Pons (tissue), 1 donor: ENCODE data around the gene IFI30.
"Not testable (repeated sequence)": the region's sequence is repeated elsewhere in the genome, so short reads cannot be mapped to it uniquely, and the experiment has no call there.

Experiments used
- DNase-seq: peaks from one replicate; pipeline ENCODE4 v3.0.0-alpha.2; 2016; ENCODE audit warnings: low spot score

Gene IFI30

DNA sequence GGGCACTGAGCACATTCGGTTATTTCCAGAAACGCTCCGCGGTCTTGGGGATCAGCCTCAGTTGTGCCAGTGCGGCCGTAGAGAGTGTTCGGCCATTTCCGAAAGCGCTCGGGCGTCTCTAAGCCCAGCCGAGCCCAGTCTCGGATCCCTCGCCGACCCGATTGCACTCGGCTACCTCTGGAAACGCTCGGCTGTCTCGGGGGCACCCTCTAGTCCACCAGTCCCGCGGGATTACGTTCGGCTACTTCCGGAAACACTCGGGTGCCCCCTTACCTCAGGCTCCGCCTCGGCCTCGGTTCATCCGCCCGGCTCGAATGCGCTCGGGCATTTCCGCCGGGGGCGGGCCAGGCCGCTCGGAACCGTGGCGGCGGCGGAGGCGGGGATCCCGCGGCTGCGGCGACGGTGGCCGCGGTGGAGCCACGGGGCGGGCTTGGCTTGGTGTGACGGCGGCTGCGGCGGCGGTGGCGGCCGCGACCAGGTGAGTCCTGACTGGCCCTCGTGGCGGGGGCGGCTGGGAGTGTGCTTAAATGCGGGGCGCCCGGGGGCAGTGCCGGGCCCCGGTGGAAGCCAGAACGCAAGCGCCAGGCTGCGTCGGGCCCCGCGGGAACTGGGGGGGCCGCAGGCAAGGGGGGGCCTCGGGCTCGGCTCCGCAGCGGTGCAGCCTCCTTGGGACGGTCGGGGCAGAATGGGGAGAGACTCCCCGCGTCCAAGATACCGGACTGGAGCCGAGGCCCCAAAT, 20.6 kb upstream of the IFI30 start, which contains the start of gene PIK3R2:
Gene PIK3R2 (plus strand): TSS at position 347 of the 739 bp plus-strand sequence. CDS start 2,717 bp downstream, outside the sequence.
- DNase-seq: peak; percentile 98

DNA sequence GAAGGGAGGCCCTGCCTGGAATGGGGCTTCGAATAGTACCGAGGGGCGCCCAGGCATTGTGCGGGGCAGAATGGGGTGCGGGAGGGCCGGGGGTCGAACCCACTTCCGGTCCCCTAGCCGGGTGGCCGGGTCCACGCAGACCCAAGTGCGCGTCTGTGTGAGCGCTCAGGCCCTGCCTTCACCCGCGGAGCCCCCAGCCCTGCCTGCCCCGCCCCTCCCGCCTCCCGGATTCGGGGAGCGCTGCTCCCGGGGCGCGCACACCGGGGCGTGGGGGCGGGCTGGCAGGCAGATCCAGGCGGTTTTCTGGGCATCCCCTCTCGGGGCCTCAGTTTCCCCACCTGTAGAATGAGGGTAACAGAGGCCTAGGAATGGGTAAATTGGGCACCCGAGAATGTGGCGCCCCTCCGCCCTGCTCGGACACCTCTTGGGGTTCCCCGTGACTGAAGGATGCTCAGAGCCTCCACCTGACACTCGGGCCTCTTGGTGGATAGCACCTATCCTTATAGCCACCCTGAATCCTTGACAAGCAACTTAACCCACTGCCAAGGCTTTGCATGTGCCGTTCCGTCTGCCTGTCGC, 20.0 kb upstream of the IFI30 start:
- DNase-seq: no peak

DNA sequence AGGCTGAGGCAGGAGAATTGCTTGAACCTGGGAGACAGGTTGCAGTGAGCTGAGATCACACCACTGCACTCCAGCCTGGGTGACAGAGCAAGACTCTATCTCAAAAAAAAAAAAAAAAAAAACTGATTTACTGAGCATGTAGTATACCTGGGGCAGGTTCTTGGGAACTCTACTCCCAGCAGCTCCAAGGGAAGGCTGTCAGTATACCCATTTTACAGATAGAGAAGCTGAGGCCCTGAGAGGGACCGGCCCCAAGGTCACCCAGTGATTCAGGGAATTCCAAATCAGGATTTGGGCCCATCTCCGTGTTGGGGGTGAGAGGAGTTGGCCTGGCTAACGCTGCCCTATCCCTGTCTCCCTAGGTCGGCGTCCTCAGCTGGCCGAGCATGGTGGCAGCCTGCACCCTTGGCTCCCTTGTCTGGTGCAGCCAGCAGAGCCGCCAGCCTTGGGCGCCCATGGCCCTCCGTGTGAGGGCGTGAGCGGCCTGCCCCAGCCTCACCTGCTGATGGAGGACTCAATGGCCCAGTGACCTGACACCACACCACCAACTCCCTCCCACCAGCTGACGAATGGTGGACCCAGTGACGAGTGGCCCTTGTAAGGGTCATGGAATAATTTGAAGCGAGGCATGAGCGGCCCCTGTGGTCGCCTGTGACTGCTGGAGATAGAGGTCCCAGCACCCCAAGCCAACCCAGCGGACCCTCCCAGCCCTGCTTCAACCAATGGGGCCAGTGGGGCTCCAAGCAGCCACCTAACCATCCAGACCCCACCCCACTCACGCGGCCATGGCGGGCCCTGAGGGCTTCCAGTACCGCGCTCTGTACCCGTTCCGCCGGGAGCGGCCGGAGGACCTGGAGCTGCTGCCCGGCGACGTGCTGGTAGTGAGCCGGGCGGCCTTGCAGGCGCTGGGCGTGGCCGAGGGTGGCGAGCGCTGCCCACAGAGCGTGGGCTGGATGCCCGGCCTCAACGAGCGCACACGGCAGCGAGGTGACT, 18.2 kb upstream of the IFI30 start:
- no peak for DNase-seq

DNA sequence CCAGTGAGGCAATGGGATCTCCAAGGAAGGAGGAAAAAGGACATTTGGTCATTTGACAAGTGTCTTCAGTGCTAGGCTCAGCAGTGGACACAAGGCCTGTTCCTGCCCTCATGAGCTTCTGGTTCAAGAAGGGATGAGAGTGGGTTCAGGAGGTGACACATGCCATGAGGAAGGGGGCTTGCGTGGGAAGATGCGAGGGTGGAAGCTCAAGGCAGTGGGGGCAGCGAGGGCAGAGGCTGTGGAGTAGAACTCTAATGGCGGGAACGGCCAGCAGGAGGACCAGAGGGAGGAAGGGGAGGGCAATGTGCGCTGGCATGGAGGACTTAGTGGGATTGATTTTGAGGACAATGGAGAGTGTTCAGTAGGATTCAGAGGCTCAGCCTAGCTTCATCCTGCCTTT, 17.3 kb upstream of the IFI30 start:
- DNase-seq: no peak

DNA sequence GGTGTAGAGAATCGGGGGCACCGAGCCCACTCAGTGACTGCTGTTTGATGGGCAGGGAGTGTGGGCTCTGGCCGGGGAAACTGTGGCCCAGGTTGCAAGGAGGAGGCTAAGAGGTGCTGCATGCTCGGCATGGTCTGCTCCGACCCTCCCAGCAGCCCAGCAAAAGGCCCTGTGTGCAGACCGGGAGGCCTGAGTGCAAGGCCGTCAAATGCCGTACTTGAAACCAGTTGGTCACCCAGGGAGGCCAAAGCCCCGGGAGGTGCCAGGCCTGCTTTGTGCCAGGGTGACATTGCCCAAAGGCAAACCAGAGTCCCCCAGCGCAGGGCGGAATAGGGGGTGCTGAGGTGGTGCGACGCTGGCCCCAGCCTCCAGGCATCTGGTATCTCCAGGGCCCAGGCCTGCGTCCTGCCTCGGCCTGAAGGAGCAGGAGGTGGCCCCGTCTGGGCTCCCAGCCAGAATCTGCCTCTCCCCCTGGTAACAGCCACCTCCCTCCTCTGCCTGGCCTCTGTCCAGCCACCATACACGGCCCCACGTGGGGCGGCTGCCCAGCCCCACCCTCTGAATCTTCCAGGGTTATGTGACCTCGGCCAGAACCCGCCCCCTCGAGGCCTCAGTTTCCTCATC, 16.7 kb upstream of the IFI30 start:
- DNase-seq: peak; percentile 81

DNA sequence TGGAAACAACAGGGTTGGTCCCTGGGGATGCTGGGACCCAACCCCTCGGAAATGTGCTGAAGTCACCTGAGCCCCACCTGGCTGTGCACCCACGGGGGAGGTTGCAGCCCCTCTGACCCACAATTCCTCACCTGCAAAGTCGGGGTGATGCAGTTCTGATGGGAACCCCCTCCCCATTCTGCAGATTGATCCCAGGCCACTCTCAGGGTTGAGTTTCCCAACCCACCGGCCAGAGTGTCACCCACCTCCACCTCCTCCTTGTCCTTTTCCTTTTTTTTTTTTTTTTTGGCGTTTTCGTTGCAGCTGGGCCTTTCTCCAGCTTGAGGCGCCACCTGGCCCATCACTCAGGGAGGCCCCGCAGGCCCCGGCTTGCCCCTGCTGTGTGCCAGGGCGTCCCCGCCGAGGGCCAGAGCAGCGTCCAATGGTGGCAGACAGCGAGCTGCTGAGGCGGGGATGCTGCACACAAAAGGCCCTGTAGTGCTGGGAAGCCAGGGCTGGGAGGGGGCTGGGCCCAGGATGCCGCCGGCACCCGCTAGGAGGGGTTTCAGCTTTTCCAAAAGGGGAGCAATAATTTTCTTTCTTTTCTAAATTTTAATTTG, 16.0 kb upstream of the IFI30 start:
- peak; percentile 80 for DNase-seq

DNA sequence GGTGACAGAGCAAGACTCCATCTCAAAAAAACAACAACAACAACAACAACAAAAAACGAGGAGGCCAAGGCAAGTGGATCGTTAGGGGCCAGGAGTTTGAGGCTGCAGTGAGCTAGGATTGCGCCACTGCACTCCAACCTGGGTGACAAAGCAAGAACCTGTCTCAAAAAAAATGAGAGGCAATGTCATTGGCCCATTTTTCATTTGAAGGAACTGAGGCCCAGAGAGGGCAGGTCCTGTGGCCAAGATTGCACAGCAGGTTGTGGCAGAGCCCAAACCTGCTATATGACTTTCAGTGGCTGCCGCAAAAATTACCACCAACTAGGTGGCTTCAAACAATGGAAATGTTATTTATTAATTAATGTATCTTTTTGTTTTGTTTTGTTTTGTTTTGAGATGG, 15.1 kb upstream of the IFI30 start:
- no peak for DNase-seq

DNA sequence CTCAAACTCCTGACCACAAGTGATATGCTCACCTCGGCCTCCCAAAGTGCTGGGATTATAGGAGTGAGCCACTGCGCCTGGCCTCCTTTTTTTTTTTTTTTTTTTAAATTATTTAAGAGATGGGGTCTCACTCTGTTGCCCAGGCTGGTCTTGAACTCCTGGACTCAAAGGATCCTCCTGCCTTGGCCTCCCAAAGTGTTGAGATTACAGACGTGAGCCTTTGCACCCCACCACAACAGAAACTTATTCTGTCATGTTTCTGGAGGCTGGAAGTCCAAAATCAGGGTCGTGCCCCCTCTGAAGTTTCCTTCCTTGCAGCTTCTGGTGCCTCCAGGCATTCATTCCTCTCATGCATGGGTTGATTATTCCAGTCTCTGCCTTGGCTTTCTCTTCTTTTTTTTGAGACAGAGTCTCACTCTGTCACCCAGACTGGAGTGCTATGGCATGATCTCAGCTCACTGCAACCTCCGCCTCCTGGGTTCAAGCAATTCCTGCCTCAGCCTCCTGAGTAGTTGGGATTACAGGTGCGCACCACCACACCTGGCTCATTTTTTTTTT, 14.5 kb upstream of the IFI30 start:
- not testable (repeated sequence) for DNase-seq

DNA sequence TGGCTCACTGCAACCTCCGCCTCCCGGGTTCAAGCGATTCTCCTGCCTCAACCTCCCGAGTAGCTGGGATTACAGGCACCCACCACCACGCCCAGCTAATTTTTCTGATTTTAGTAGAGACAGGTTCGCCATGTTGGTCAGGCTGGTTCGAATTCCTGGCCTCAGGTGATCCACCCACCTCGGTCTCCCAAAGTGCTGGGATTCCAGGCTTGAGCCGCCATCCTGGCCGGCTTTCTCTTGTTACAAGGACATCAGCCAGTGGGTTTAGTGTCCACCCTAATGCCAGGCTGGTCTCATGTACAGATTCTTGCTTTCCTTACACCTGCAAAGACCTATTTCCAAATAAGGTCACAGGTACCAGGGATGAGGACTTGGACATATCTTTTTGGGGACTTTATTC, 13.8 kb upstream of the IFI30 start:
- no peak for DNase-seq

DNA sequence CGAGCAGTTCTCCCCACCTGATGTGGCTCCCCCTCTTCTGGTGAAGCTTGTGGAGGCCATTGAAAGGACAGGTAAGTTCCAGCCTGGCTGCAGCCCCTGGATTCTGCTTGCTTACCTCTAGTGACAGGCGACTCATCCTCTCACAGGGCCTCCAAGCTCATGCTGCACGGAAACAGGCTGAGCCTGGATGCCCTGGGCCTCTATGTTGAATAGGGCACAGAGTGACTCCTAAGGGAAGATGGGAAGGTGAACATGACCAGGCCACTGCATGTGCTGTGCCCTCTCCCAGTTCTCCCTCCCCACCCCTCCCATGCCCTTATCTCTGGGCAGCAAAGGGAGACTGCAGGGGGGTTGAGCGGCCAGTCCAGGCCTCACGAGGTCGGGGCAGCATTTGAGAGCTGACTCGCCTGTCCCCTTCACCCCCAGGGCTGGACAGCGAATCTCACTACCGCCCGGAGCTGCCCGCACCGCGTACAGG, 13.1 kb upstream of the IFI30 start:
- no peak for DNase-seq

DNA sequence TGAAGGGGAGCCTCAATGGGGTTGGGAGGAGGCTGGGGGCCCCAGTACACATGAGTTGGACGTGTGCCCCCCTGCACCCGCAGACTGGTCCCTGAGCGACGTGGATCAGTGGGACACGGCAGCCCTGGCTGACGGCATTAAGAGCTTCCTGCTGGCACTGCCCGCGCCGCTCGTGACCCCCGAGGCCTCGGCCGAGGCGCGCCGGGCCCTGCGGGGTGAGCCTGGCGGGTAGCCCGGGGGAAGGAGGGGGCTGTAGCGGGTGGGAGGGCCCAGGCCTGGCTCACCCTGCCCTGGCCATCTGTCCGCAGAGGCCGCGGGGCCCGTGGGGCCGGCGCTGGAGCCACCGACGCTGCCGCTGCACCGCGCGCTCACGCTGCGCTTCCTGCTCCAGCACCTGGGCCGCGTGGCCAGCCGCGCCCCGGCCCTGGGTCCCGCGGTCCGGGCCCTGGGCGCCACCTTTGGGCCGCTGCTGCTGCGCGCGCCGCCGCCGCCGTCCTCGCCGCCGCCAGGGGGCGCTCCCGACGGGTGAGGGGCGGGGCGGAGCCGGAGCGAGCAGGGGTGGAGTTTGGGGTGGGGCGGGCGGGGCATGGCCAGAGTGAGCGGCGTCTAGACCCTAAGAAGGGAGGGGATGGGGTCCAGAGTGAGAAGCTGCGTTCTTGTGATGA, 12.5 kb upstream of the IFI30 start:
- peak; percentile 60 for DNase-seq

DNA sequence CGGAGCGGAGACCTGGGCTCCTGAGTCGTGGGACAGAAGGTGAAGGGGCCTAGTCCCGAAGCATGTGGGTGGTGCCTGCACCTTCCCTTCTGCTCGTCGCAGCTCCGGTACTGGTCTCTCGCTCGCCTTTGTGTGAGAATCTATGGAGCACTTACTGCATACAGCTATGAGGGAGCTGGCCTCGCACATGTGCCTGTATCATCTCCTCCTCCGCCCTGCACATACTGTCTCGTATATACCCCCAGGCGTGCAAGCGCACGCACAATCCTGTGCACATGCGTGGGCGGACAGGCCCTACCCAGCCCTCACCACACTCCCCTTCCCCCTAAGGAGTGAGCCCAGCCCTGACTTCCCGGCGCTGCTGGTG, 12.0 kb upstream of the IFI30 start:
- no peak for DNase-seq

DNA sequence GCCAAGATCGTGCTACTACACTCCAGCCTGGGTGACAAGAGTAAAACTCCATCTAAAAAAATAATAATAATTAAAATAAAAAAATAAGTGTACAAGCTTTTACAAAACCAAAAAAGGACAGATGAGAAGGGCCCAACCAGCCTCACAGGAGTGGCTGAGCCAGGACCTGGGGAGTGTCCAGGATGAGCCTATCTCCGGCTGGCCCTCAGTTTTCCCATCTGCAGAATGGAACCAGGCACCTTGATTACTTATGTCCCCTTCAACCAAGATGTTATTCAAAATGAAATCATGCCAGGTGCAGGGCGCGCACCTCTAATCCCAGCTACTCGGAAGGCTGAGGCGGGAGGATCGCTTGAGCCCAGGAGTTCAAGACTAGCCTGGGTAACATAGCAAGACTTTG, 9.5 kb upstream of the IFI30 start:
- DNase-seq: no peak

DNA sequence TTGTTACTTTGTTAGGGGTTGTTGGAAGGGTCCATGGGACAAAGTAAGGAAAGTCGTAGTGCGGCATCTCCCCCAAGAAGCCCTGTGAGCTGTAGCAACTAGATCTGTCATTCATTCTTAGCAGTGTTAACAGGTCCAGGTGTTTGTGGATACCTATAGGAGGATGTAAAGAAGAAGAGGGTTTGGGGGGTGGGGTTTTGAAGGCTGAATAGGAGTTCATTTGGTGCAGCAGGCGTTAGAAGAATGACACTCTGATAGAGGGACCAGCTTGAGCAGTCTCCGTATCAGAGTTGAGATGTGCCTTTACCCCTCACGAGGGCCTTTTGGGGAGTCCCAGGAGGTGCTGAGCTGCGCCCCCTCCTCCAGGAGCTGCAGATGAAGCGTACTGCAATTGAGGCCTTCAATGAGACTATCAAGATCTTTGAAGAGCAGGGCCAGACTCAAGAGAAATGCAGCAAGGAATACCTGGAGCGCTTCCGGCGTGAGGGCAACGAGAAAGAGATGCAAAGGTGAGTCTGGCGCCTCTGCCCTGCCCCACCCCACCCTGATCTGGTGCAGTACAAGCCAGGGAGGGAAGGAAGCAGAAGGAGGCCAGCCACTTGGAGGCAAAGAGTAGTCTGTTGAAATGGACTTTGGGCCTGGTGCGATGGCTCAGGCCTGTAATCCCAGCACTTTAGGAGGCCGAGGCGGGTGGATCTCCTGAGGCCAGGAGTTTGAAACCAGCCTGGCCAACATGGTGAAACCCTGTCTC, 7.6 kb upstream of the IFI30 start:
- DNase-seq: no peak

DNA sequence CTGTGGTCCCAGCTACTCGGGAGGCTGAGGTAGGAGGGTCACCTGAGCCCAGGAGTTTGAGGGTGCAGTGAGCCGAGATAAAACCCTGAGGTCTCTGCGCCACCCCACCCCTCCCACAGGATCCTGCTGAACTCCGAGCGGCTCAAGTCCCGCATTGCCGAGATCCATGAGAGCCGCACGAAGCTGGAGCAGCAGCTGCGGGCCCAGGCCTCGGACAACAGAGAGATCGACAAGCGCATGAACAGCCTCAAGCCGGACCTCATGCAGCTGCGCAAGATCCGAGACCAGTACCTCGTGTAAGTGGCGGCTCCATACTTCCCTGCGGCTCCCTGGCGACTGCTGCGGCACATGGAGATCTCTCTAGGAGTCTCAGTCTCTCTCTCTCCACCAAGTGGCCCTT, 6.6 kb upstream of the IFI30 start:
- DNase-seq: no peak

DNA sequence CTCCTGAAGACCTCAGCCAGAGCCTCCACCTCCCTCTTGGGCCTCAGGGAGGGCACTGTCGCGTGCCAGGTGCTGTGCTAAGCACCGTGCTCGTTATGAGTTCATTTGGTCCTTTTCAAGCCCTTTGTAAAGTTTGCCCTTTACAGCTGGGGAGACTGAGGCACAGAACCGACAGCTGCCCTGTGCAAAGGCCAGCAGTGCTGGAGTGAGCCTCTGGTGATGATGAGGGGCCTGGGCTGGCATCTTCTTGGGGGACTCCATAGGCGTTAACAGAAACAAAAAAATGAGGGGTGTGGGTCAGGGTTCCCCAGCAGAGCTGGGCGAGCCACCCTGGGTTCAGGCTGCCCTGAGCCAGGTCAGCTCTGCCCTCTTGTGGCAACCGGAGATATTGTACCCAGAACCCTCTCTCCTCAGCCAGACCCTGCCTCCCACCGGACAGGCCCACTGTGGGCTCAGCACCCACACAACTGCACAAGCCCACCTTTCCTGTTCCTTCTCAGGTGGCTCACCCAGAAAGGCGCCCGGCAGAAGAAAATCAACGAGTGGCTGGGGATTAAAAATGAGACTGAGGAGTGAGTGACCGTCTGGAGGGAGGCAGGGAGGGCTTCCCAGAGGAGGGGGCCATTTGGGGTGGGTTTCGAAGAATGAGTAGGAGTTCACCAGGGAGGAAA, 5.5 kb upstream of the IFI30 start:
- no peak for DNase-seq

DNA sequence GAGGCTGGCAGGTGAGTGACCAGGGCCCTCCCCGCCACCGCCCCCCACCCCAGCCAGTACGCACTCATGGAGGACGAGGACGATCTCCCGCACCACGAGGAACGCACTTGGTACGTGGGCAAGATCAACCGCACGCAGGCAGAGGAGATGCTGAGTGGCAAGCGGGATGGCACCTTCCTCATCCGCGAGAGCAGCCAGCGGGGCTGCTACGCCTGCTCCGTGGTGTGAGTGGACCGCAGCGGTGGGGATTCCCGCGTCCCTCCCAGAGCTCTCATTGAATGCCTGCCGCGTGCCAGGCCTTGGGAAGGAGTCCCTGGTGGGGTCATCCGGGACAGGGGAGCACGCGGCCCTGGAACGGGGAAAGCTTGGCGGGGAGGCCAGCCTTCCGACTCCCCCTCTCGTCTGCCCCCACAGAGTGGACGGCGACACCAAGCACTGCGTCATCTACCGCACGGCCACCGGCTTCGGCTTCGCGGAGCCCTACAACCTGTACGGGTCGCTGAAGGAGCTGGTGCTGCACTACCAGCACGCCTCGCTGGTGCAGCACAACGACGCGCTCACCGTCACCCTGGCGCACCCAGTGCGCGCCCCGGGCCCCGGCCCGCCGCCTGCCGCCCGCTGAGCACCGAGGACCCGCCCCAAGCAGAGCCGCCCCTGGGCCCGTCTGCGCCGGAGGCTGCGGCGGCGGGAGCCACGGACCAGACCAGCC, 4.8 kb upstream of the IFI30 start:
- DNase-seq: no peak

DNA sequence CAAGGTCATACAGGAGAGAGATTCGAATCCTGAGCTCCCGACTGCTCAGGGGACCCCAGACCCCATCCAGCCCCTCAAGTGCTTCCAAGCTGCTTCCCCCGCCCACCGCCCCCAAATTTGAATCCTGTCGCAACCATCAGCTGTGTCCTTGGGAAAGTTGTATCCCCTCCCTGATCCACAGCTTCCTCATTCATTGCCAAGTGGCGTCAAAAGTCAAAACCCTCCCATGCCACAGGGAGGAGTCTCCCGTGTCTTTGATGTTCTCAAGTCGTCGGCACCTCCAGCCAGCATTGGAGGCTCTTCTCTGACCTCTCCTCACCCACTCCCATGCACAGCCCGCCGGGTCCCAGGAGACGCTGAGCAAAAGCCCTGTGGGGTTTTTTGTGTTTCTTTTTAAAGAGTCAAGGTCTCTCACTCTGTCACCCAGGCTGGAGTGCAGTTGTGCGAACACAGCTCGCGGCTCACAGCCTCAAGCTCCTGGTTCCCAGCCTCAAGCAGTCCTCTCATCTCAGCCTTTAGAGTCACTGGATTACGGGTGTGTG, 2.8 kb upstream of the IFI30 start:
- peak; percentile 71 for DNase-seq
